Fibroblast of skin of abdomen (primary cell): Measurements from ENCODE around the gene CCDC88C.

ENCODE experiments used
- DNase-seq: peaks from one replicate; pipeline ENCODE4 v3.0.0-alpha.2; 2013

Gene CCDC88C

DNA sequence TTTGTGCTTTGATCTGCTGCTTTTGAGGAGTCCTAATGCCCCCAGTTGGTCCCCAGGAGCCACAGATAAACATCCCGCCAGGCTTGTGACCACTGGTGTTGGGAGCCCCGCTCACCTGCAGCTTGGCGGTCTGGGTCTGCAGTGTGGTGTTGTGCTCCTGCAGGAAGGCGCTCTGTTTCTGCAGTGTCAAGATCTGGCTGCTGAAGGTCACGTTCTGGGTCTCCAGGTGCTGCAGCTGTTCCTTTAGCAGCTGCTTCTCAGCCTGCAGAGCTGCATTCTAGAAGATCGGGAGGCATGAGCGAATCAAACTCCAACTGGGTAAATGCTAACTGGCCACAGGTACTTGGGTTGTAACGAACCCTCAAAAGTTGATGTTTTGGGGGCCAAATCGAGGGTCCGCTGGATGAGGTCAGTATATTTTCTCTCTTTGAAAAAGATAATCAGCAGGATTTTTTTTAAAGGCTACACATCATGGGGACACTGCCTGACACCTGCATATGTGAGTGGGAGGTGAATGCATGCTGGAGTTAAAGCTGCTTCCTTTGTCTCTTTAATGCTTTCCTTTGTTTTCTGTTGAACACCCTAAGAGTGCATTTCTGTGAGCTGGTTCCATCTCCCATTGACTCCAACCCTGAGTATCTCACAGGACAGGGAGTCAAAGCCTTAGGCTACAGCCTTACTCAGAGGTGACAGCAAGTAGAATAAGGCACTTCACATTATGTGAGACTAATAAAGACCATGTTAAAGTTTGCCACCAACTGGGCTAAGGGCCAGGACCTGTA, 111.8 kb downstream of the CCDC88C start:
- no peak for DNase-seq

- no peak for DNase-seq
These were observed 113.7 kb downstream of the CCDC88C start for GRCh38 chr14:91303924-91304229.

DNA sequence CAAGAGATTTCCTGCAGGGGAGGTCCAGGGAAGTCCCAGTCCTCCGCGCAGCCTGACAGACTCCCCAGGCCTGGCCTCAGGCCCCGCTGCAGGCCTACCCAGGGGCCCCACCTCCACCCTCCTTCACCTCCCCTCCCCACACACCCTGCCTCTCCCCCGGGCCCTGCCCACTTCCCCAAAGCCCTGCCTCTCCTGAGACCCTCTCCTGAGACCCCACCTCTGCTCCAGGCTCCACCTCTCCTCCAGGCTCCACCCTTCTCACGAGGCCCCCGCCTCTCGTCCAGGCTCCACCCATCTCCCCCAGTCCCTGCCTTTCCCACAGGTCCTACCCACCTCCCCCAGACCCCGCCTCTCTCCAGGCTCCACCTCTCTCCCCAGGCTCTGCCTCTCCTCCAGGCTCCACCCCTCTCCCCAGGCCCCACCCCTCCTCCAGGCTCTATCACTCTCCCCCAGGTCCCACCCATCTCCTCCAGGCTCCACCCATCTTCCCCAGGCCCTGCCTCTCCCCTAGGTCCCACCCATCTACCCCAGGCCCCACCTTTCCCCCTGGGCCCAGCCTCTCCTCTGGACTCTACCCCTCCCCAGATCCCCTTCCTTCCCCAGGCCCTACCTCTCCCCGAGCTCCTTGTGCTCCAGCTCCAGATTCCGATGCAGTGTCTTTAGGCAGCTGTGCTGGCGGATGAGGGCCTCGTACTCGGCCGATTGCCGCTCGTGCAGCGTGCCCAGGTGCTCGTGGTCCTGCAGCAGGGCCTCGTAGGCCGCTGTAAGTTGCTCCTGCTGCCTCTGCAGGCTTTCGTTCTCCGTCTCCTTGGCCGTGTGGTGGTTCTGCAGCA, 114.3 kb downstream of the CCDC88C start:
- peak; percentile 8 for DNase-seq

GRCh38 chr14:91302391-91302790, 115.2 kb downstream of the CCDC88C start:
- DNase-seq = no peak

- DNase-seq = no peak
These were observed 116.7 kb downstream of the CCDC88C start for GRCh38 chr14:91300957-91301356.

DNA sequence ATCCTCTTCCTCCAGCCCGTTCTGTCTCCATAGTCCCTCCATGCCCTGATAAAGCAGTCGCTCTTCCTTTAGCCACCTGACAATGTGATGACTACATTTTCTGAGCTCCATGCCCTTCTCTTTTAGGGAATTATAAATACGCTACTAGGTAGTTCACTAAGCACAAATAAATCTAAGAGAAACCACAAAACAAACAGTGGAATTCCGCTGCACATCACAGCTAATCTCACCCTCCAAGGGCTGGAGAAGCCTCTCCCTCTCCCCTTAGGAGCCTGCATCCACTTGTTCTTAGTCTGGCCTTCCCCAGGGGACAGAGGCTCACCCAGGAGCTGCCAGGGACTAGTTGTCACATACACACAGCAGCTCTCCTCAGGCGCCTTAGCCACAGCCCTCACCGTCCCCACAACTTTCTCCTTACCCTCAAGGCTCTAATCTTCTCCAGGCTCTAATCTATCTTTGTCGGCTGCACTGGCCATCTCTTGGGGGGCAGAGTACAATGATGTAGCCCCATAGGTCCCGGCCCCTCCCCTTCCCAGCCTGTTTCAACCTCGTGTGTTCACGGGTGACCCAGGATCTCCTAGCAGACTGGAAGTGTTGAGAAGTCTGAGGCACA, 117.2 kb downstream of the CCDC88C start:
- DNase-seq = no peak

DNA sequence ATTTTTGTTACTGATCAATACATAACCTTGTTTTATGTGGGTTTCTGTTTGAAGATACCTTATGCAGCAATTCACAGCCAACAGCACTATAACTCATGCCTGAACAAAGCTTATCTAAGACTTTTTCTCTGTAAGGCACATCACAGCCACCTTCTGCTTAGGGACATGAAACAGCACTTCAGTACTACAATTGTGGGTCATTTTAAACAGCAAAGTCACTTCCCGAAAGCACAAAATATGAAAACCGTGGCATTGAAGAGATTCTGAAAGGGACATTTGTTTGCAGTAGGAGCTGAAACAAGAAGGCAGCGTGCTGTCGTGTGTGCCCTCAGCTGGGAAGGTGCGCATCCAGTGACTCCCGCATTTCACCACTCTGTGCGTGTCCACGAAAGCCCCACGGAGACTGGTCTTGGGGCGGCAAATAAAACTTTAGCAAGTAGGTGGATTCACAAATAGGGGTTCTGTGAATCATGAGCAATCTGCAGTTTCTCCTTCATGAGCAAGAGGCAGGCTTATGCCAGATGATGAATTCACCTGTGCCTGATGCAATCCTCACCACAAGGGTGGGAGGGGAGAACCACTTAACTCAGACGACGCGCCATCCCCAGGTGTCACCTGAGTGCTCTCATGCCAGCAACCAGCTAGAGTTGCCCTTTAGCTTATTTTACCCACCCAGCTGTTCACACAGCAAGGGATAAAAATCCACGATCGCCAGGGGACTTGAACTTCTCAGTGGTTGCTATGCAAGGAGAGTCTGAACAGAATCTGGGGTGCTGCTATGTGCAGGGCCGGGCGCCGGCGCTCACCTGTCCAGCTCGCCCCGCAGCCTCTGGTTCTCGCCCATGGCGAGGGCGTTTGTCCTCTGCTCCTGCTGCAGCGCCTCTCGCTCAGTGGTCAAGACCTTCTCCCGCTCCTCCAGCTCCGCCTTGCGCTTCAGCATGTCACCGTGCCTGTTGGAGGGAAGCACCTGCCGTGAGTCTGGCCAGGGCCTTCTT, 118.2 kb downstream of the CCDC88C start:
- no peak for DNase-seq

DNA sequence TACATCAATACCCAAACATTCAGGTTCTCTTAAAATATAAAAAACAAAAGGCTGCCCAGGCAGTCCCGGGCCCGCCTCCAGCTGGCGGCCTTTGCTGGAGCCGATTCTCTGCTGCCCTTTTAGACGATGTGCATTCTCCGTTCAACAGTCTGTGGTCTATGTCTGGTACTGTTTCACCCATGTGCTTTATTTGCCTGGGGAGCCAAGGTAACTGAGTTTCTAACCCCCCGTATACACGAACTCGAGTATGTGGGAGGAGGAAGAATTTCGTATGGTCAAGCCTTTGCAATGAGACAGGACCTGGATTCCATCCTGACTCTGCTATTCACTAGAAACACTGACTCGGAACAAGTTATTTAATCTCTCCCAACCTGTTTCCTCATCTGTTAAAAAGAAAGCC, 119.0 kb downstream of the CCDC88C start:
- no peak for DNase-seq

DNA sequence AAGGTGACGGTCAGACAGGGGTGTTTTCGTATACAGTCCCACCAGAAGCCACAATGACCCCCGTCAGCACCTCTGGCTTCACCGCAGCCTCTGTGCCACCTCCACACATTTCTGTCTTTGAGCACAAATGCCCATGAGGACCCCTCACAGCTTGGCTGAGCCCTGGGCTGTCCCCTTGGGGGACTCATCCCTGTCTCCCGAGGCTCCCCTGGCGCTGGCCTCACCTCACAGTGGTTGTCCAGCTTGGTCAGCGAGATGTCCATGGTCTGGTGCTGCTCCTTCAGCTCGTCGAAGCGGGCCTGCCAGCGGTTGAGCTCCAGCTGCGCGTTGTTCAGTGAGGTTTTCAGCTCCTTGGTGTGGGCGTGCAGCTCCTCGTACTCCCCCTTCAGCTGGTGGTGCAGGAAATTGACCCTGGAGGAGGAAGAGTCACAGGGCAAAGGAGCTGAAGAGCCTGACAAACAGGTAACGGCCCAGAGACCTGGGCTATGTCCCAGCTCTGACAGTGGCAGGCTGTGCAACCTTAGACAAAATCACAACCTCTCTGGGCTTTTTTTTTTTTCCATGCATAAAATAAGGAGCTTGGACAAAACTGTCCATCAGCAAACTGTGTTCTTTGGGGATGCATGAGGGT, 120.4 kb downstream of the CCDC88C start:
- no peak for DNase-seq

DNA sequence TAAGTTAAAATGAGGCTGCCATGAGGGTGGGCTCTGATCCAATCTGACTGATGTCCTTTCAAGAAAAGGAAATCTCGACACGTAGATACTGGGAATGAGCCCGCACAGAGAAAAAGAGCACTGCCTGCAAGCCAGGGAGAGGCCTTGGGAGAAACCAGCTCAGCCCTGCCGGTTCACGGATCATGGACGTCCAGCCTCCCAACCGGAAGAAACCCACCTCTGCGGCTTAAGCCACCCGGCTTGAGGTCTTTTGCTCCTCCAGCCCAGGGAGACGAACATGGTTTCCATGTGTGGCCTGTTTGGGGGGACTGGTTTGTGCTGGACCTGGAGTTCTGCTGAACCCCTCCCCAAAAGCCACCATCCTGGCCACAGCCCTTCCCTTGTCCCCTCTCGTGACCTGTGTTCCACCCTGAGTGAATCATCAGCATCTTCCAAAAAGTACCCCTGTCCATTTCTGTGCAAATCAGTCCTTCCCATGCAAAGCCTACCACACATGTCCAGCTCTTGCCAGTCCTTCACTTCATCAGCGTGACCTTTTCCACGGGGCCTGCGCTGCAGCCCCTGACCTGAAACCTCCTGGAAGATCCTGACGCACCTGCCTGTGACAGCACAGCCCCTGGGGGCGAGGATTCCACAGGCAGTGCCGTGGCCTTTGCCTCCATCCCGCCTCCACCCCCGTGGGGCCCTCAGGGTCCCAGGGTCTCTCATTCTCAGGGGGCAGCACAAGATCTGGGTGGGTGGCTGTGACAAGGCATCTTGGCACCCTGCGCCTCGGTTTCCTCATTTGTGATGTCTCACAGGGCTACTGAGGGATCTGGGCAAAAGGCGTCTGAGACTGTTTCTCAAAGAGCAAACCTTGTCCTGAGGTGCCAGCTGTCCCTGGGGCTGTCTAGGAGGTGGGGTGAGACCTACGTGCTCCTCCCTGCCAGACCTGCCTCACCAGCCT, 121.5 kb downstream of the CCDC88C start:
- no peak for DNase-seq

DNA sequence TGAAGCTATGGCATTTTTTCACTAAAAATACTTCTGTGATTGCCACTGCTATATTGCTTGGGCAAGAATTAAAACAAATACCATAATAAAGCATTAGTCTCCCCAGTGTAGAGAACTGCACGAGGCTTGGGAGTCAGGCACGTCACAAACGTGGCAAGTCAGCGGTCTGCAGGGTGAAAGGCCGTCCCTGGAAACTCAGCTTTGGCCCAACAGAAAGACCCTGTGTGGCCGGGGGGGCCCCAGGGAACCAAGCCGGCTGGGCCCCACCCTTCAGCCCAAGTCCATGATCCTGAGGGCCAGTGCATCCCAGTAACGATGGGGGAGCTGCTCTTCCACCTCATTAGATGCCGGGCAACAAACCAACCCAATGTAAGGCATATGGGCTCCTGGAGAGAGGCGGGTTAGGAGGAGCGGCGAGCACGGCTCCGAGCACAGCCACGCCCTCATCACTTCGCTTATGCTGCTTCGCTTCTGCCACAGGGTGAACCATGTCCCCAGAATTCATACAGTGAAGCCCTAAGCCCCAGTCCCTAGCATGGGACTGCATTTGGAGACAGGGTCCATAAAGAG, 122.3 kb downstream of the CCDC88C start:
- no peak for DNase-seq

DNA sequence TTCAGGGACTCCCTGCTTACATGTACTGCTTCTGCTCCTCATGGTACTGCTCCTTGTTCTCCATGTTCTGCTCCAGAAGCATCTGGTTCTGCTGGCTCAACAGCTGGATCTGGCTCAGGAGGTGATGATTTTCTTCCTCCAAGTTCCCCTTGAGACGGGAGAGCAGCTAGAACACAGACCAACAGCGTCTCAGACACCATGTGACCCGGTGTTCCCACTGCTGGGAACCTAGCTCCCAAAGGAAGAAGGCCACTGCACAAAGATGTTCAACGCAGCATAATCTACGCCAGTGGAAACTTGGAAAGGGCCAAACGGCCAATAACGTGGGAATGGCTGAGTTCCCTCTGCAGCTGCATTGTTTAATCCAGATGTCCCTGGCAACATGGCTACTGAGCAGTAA, 123.5 kb downstream of the CCDC88C start:
- DNase-seq = no peak

- no peak for DNase-seq
These were observed 124.3 kb downstream of the CCDC88C start for GRCh38 chr14:91293281-91293680.

DNA sequence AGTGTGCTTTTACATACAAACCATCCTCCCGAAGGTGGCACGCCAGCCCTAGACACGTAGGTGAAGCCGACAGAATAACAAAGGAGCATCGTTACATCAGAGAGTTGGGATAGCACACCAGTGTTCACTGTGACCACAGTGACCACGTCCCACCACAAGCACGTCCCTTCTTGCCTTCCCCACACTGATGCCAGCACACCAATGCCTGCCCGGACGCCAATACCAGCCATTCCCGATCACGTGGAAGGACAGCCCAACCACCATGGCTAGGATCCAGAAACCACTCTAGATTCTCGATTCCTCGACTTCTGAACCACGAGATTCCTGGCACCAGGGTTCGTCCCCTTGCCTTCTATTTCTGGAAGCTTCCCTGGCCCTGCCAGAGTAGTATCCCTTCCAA, 125.1 kb downstream of the CCDC88C start:
- no peak for DNase-seq

DNA sequence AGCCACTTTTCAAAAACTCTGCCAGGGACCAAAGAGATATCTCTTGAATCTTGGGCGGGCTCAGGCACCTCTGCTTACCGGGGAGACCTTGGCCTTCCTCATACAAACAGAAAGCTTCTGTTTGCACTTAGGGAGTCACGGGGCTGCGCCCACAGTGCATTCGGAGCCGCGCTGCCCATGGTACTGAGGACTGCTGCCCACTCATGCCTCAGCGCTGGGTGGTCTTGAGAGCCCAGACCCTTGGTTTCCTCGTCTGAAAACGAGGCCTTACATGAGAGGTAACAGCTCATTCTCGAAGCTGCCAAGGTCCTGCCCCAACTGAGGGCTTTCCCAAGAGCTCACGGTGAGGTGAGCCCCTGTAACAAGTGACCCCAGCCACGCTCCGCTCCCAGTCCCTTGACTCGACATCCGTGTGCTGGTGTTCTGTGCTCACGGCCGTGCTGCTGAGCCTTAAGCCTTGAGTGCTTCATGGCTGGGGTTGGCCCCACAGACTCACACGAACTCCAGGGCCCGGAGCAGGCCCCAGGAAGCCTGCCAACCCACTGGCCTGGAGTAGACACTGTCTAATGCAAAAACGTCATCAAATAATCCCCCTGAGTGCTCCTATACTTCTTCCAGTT, 125.7 kb downstream of the CCDC88C start:
- DNase-seq = no peak

GRCh38 chr14:91290986-91291385, 126.6 kb downstream of the CCDC88C start:
- no peak for DNase-seq

GRCh38 chr14:91289464-91289863, 128.2 kb downstream of the CCDC88C start:
- DNase-seq = no peak

DNA sequence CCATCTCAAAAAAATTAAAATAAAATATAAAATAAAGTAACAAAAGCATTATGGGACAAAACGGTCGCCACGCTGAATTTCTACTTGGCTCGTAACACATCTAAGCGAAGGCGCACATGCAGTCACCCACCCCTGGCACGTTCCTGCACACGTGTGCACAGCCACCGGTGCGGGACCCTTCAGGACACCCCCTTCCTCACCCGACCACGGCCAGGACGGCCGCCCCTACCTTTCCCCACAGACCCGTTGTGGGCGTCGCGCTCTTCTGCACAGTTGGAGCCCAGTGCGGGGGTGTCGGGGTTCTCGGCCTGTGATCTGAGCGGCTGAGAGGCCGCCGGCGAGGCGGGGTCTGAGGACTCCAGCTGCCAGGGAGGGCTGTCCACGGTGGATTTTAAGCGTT, 128.7 kb downstream of the CCDC88C start:
- no peak for DNase-seq

DNA sequence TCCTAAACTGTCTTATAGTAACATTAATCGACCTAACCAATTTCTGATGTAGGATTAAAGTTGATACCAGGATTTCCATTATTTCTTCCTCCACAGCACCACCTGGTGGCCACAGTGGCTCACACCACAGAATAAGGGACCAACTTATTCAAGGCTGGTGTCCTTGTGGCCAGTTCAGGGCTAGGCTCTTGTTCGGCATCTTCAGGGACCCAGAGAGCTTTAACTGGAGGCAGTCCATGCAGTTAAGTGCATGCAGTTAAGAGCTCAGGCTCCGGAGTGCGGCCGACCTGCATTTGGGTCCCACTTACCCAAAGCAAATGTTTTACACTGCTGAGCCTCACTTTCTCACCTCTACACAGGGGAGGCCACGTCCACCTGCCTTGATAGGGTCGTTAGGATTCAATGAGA, 131.1 kb downstream of the CCDC88C start:
- peak; percentile 67 for DNase-seq
